CD14-positive monocyte (primary cell): ENCODE results near the gene PAM16. TPM values are rescaled to one million over a fixed set of nuclear protein-coding genes. Genes with fewer than 3 reads are reported as not detected.

Experiments used
- DNase-seq, 3 donors: peaks; one replicate each; pipeline ENCODE4 v3.0.0-alpha.2; 2011 to 2022
- H2AFZ ChIP-seq: 2 replicates; pipeline ENCODE4 v1.6.0; 2012; ENCODE audit warnings: mild to moderate bottlenecking, low read depth, low read length, inconsistent platforms; ENCODE audit not compliant: insufficient read depth, poor library complexity, severe bottlenecking
- H3K27ac ChIP-seq, 2 donors: 1 replicate in 1 of 2; 2 replicates in 1 of 2; pipeline ENCODE4 v1.5.1; 2012 to 2013; ENCODE audit warnings: low read length in 2 of 2, control low read depth in 1 of 2, inconsistent platforms in 1 of 2, low read depth in 1 of 2, mild to moderate bottlenecking in 1 of 2
- H3K27me3 ChIP-seq, 2 donors: one replicate each; pipeline versions ENCODE4 v1.6.0 to v1.6.1; 2011 to 2013; ENCODE audit warnings: low read length in 2 of 2; ENCODE audit not compliant: control insufficient read depth in 2 of 2, insufficient read depth in 2 of 2
- H3K36me3 ChIP-seq, 2 donors: replicated peaks in 1 of 2; 1 replicate in 1 of 2; 2 replicates in 1 of 2; pipeline versions ENCODE4 v1.5.1 to v1.6.1; 2012 to 2013; ENCODE audit warnings: low read length in 2 of 2, control low read depth in 1 of 2, inconsistent platforms in 1 of 2, mild to moderate bottlenecking in 1 of 2; ENCODE audit not compliant: insufficient read depth in 2 of 2, control insufficient read depth in 1 of 2
- H3K4me1 ChIP-seq, 2 donors: 1 replicate in 1 of 2; 2 replicates in 1 of 2; pipeline versions ENCODE4 v1.5.1 to v1.6.1; 2012 to 2013; ENCODE audit warnings: low read length in 2 of 2, control low read depth in 1 of 2, inconsistent platforms in 1 of 2, mild to moderate bottlenecking in 1 of 2, moderate library complexity in 1 of 2; ENCODE audit not compliant: insufficient read depth in 2 of 2, control insufficient read depth in 1 of 2
- H3K4me2 ChIP-seq: replicated peaks from 2 replicates; pipeline ENCODE3; 2012; ENCODE audit warnings: low read length, moderate library complexity, mild to moderate bottlenecking; ENCODE audit not compliant: poor library complexity, severe bottlenecking; ENCODE audit errors: extremely low read depth
- H3K4me3 ChIP-seq, 3 experiments: fragments of 200-600 bp in 1 of 3; sonication (generic) in 1 of 3; replicated peaks in 1 of 3; 1 replicate in 2 of 3; 2 replicates in 1 of 3; pipeline ENCODE4 v1.5.1; 2011 to 2013; ENCODE audit warnings: low read length in 3 of 3, mild to moderate bottlenecking in 3 of 3, control low read depth in 2 of 3, low read depth in 2 of 3, inconsistent platforms in 1 of 3, moderate library complexity in 1 of 3
- H3K79me2 ChIP-seq: 2 replicates; pipeline ENCODE4 v1.6.0; 2012; ENCODE audit warnings: mild to moderate bottlenecking, control low read depth, inconsistent platforms, low read length, moderate library complexity; ENCODE audit not compliant: insufficient read depth
- H3K9ac ChIP-seq: 2 replicates; pipeline ENCODE4 v1.6.0; 2017; ENCODE audit warnings: low read length, mild to moderate bottlenecking; ENCODE audit not compliant: insufficient read depth, poor library complexity, severe bottlenecking
- H3K9me3 ChIP-seq, 2 donors: replicated peaks in 1 of 2; 1 replicate in 1 of 2; 2 replicates in 1 of 2; pipeline versions ENCODE4 v1.5.1 to v1.6.1; 2012 to 2013; ENCODE audit warnings: low read length in 2 of 2, control low read depth in 1 of 2; ENCODE audit not compliant: control insufficient read depth in 1 of 2, insufficient read depth in 1 of 2
- H4K20me1 ChIP-seq: 2 replicates; pipeline ENCODE4 v1.6.0; 2012; ENCODE audit warnings: mild to moderate bottlenecking, low read length, control low read depth, moderate library complexity; ENCODE audit not compliant: insufficient read depth
- H3K27ac Mint-ChIP-seq, 7 donors: one replicate each; pipeline ENCODE4 v1.8.0; 2020; ENCODE audit warnings: mild to moderate bottlenecking in 7 of 7, mixed read lengths in 7 of 7, moderate library complexity in 6 of 7, inconsistent platforms in 2 of 7
- H3K27me3 Mint-ChIP-seq, 3 donors: one replicate each; pipeline ENCODE4 v1.8.0; 2021 to 2022; ENCODE audit warnings: low read depth in 3 of 3, mild to moderate bottlenecking in 3 of 3, mixed read lengths in 3 of 3, moderate library complexity in 3 of 3, inconsistent platforms in 1 of 3
- H3K36me3 Mint-ChIP-seq, 2 donors: one replicate each; pipeline ENCODE4 v1.8.0; 2020; ENCODE audit warnings: mixed read lengths in 2 of 2, inconsistent platforms in 1 of 2, mild to moderate bottlenecking in 1 of 2
- H3K4me1 Mint-ChIP-seq: one replicate; pipeline ENCODE4 v1.8.0; 2020; ENCODE audit warnings: mild to moderate bottlenecking, mixed read lengths
- H3K4me3 Mint-ChIP-seq, 2 donors: one replicate each; pipeline ENCODE4 v1.8.0; 2020; ENCODE audit warnings: mild to moderate bottlenecking in 2 of 2, mixed read lengths in 2 of 2, moderate library complexity in 1 of 2
- H3K9me3 Mint-ChIP-seq, 7 donors: one replicate each; pipeline ENCODE4 v1.8.0; 2020 to 2022; ENCODE audit warnings: mixed read lengths in 7 of 7, mild to moderate bottlenecking in 6 of 7, moderate library complexity in 6 of 7, inconsistent platforms in 2 of 7
- WGBS: methylation state at CpG from one replicate; pipeline ENCODE4 v1.1.5; 2013; ENCODE audit warnings: missing lambda C conversion rate; ENCODE audit not compliant: insufficient coverage; 5-methylcytosine and 5-hydroxymethylcytosine counted together
- intact Hi-C, 2 donors: fragments of 100-400 bp; cut with micrococcal nuclease; formaldehyde crosslinking; loops; one replicate each; pipeline versions ENCODE4 v1.15.0 to v1.15.1; 2023
- polyA plus RNA-seq, 3 donors: library from polyadenylated mRNA; depleted of rRNA in 1 of 3; unstranded in 2 of 3; stranded (reverse) in 1 of 3; fragments of 300-500 nt in 2 of 3; fragments of >200 nt in 1 of 3; fragmentation: Illumina TruSeq in 2 of 3; gene quantifications; 1 replicate in 2 of 3; 2 replicates in 1 of 3; pipeline ENCODE4 v1.2.3, GENCODE V29; 2012 to 2021
- TF ChIP-seq, protein P1 (sequence below): fragments of 200-600 bp; IDR thresholded peaks from one replicate; pipeline ENCODE4 v1.8.0; 2022; ENCODE audit warnings: antibody characterized with exemption, mild to moderate bottlenecking

Gene PAM16
- polyA plus RNA-seq, 3 donors = 34.3 to 37.6 (median 34.7) TPM

GRCh38 chr16:4315186-4316107 lies 35.7 kb downstream of the PAM16 start, which contains the start of gene GLIS2:
Gene GLIS2 (plus strand): TSS chr16:4316067. CDS start chr16:4332281, 16,214 bp downstream.
- H3K4me1 ChIP-seq = peaks cover 12 to 17% of the 10 kb centered on the region in 2 donors
- H3K79me2 ChIP-seq = no peaks in the 10 kb centered on the region
- under 1% methylated on average over 34 of the region's 115 CpGs for WGBS
- no peak within 1 kb of the TSS for H3K27ac ChIP-seq
- Mint-ChIP-seq H3K9me3 (peaks cover 0 to 10% (median 3%) of the 10 kb centered on the region in 7 donors), H3K4me3 (peak within 1 kb of the TSS; percentile 81 to 91), H3K4me1 (peaks cover 9% of the 10 kb centered on the region), H3K36me3 (peaks cover 6 to 10% of the 10 kb centered on the region in 2 donors), H3K27me3 (peaks cover 38 to 78% (median 43%) of the 10 kb centered on the region in 3 donors), H3K27ac (peak within 1 kb of the TSS in 1 of 7 donors; percentile 47)
- H3K36me3 ChIP-seq = no peaks in the 10 kb centered on the region
- TF ChIP-seq, protein P1, sequence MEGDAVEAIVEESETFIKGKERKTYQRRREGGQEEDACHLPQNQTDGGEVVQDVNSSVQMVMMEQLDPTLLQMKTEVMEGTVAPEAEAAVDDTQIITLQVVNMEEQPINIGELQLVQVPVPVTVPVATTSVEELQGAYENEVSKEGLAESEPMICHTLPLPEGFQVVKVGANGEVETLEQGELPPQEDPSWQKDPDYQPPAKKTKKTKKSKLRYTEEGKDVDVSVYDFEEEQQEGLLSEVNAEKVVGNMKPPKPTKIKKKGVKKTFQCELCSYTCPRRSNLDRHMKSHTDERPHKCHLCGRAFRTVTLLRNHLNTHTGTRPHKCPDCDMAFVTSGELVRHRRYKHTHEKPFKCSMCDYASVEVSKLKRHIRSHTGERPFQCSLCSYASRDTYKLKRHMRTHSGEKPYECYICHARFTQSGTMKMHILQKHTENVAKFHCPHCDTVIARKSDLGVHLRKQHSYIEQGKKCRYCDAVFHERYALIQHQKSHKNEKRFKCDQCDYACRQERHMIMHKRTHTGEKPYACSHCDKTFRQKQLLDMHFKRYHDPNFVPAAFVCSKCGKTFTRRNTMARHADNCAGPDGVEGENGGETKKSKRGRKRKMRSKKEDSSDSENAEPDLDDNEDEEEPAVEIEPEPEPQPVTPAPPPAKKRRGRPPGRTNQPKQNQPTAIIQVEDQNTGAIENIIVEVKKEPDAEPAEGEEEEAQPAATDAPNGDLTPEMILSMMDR = no peak
- H3K9me3 ChIP-seq = peaks cover 0 to 8% of the 10 kb centered on the region in 2 donors
- H3K27me3 ChIP-seq = peaks cover 24 to 53% of the 10 kb centered on the region in 2 donors
- DNase-seq = peak in 2 of 3 donors; percentile 30 to 47
- peak within 1 kb of the TSS; percentile 25 for H3K9ac ChIP-seq
- peak within 1 kb of the TSS; percentile 6 to 71 (median 13) for H3K4me3 ChIP-seq
- peak within 1 kb of the TSS; percentile 71 for H2AFZ ChIP-seq
- no peaks in the 10 kb centered on the region for H4K20me1 ChIP-seq
- intact Hi-C loops = no loop called here
- H3K4me2 ChIP-seq = peak within 1 kb of the TSS; percentile 82

- H3K36me3 ChIP-seq = no peaks in the 10 kb centered on the region
- peaks cover 24 to 53% of the 10 kb centered on the region in 2 donors for H3K27me3 ChIP-seq
- peaks cover 11% of the 10 kb centered on the region for H3K4me1 Mint-ChIP-seq
- H3K27ac ChIP-seq = no peak overlapping the region
- H3K9me3 Mint-ChIP-seq = peaks cover 0 to 10% (median 3%) of the 10 kb centered on the region in 7 donors
- peak overlapping the region in 1 of 7 donors; percentile 47 for H3K27ac Mint-ChIP-seq
- H3K36me3 Mint-ChIP-seq = peaks cover 6 to 10% of the 10 kb centered on the region in 2 donors
- peak overlapping the region; percentile 6 to 71 (median 13) for H3K4me3 ChIP-seq
- H2AFZ ChIP-seq = peak overlapping the region; percentile 71
- peak in 1 of 3 donors; percentile 35 for DNase-seq
- intact Hi-C loops = no loop called here
- H3K27me3 Mint-ChIP-seq = peaks cover 38 to 74% (median 43%) of the 10 kb centered on the region in 3 donors
- peaks cover 0 to 8% of the 10 kb centered on the region in 2 donors for H3K9me3 ChIP-seq
- H3K4me1 ChIP-seq = peaks cover 12 to 17% of the 10 kb centered on the region in 2 donors
- peak overlapping the region; percentile 82 for H3K4me2 ChIP-seq
- WGBS = 5% methylated on average over 31 of the region's 33 CpGs
- TF ChIP-seq, protein P1 = no peak
- H3K9ac ChIP-seq = peak overlapping the region; percentile 25
- no peaks in the 10 kb centered on the region for H4K20me1 ChIP-seq
- peak overlapping the region; percentile 81 to 91 for H3K4me3 Mint-ChIP-seq
- H3K79me2 ChIP-seq = no peaks in the 10 kb centered on the region
Measured at GRCh38 chr16:4314532-4315185, 36.5 kb downstream of the PAM16 start.
